ENCODE measurements around the gene PNLIPRP3. TPM values are rescaled to one million over a fixed set of nuclear protein-coding genes. Genes with fewer than 3 reads are reported as not detected.
A peak's percentile ranks its signal among the peaks of the same experiment; 100 is the strongest.

The PNLIPRP3 gene
- total and polyA plus RNA-seq, 2 of the 8 experiments (the other 6 are each of a cell fraction or from before 2014, with no cell fraction given): not detected

- H3K4me1 ChIP-seq (replicated peaks in 1 of 4; ENCODE audit: control insufficient read depth in 3 of 4, insufficient read depth in 4 of 4, low read length in 3 of 4): peaks cover 0 to 3% (median 0%) of the 10 kb centered on the region in 4 experiments; a peak in 1 of 7 replicates
- TF ChIP-seq POLR2A (IDR thresholded peaks at IDR 0.05; ENCODE audit: control extremely low read depth in 1 of 2, low read depth in 2 of 2, low read length in 2 of 2) (no peak), JUND (IDR thresholded peaks at IDR 0.05; ENCODE audit: low read length) (no peak), SAP30 (IDR thresholded peaks at IDR 0.05; ENCODE audit: insufficient read depth, insufficient replicate concordance, low read length) (no peak), BCL11A (IDR thresholded peaks at IDR 0.05; ENCODE audit: low read depth in 2 of 2, low read length in 2 of 2) (no peak)
- TF ChIP-seq, protein P1, sequence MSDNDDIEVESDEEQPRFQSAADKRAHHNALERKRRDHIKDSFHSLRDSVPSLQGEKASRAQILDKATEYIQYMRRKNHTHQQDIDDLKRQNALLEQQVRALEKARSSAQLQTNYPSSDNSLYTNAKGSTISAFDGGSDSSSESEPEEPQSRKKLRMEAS (IDR thresholded peaks at IDR 0.05): no peak
- H2AFZ ChIP-seq (ENCODE audit: low read length): no peak overlapping the region
- H2BK12ac ChIP-seq (ENCODE audit: low read depth, low read length): no peak overlapping the region
- ChIA-PET CTCF (ENCODE audit: partially characterized antibody) (interaction anchor here (0.7 to 1.1 kb wide), 3 partner anchors 36 to 725 kb away, joined by 3 read pairs; no protein-coding TSS in a partner anchor), POLR2A (ENCODE audit: partially characterized antibody) (interaction anchor here (0.9 kb wide), 1 partner anchor 14 kb away, joined by 4 read pairs; no protein-coding TSS in a partner anchor)
- WGBS, 2 experiments (ENCODE audit: extremely low coverage in 1 of 2, insufficient coverage in 1 of 2, insufficient read length in 1 of 2, insufficient replicate concordance in 2 of 2, low coverage in 1 of 2, low lambda C conversion rate in 2 of 2, missing lambda C conversion rate in 1 of 2): 5% methylated on average over 1 of the region's 1 CpG; no CpG with 5 or more reads in 1 of the 2 experiments
- no peak overlapping the region for H3K14ac ChIP-seq (ENCODE audit: insufficient read length)
- H3K9ac ChIP-seq (replicated peaks in 1 of 4; ENCODE audit: extremely low read depth in 1 of 4, low read depth in 3 of 4, low read length in 3 of 4): no peak overlapping the region
- H3K79me2 ChIP-seq (ENCODE audit: control insufficient read depth in 1 of 2, insufficient read depth in 2 of 2, low read length in 2 of 2): no peaks in the 10 kb centered on the region
- 0 out of 4 replicates have a peak overlapping the region, but pooled peaks of 1 of the 2 experiments have one; percentile 12 for H3K4me2 ChIP-seq (ENCODE audit: insufficient read depth in 1 of 2, low read depth in 2 of 2, low read length in 2 of 2)
- H2BK5ac ChIP-seq (ENCODE audit: low read depth, low read length): peak overlapping the region; percentile 2; the same call in 1 of the 2 replicates
- DNase-seq (ENCODE audit: low read depth in 1 of 2, low spot score in 2 of 2): no peak
- no peaks in the 10 kb centered on the region; a peak in 2 of 4 replicates for H3K9me3 ChIP-seq (ENCODE audit: insufficient read depth in 2 of 2, low read depth in 1 of 2, low read length in 1 of 2)
- no peak overlapping the region for H3K56ac ChIP-seq (replicated peaks; ENCODE audit: insufficient read length, low read depth, low read length)
- no peak for FAIRE-seq
- H3K4ac ChIP-seq (replicated peaks; ENCODE audit: insufficient read length, low read depth, low read length): no peak overlapping the region
- H2AK5ac ChIP-seq (ENCODE audit: low read depth, low read length): no peak overlapping the region
- H4K8ac ChIP-seq (ENCODE audit: extremely low read depth, insufficient read depth, low read length): no peak overlapping the region
- no peak overlapping the region for H3K23ac ChIP-seq (ENCODE audit: insufficient read length)
- H3K36me3 ChIP-seq (ENCODE audit: control insufficient read depth in 2 of 4, insufficient read depth in 4 of 4, low read length in 3 of 4): no peaks in the 10 kb centered on the region
- no peaks in the 10 kb centered on the region for H3K23me2 ChIP-seq (ENCODE audit: low read depth, low read length)
- no peak overlapping the region for H3K27ac ChIP-seq (ENCODE audit: low read depth, low read length)
- H2BK120ac ChIP-seq (replicated peaks; ENCODE audit: low read depth, low read length): peak overlapping the region; percentile 69
- H3K4me3 ChIP-seq (ENCODE audit: extremely low read depth in 1 of 4, insufficient read depth in 2 of 4, low read depth in 3 of 4, low read length in 4 of 4): no peak overlapping the region
- no peaks in the 10 kb centered on the region for H4K20me1 ChIP-seq (replicated peaks in 1 of 2; ENCODE audit: control insufficient read depth in 1 of 2, insufficient read depth in 2 of 2, low read length in 2 of 2)
- H3K18ac ChIP-seq (ENCODE audit: extremely low read depth, low read length): no peak overlapping the region
- H4K5ac ChIP-seq (ENCODE audit: insufficient read length, low read depth, low read length): peak overlapping the region; percentile 83
- H2BK15ac ChIP-seq (ENCODE audit: low read length): no peak overlapping the region
- no peak overlapping the region for H2BK20ac ChIP-seq (ENCODE audit: low read length)
- no peaks in the 10 kb centered on the region for H3K27me3 ChIP-seq (replicated peaks in 1 of 4; ENCODE audit: control insufficient read depth in 3 of 4, extremely low read depth in 1 of 4, insufficient read depth in 3 of 4, low read length in 3 of 4)
- H3K79me1 ChIP-seq (ENCODE audit: low read depth, low read length): no peaks in the 10 kb centered on the region
- H4K91ac ChIP-seq (replicated peaks; ENCODE audit: insufficient read length, low read length): peak overlapping the region; percentile 34
These were observed 24.2 kb downstream of the PNLIPRP3 start for GRCh38 chr10:116451711-116452337.
